ENCODE results near the gene COMMD7. TPM values are rescaled to one million over a fixed set of nuclear protein-coding genes. Genes with fewer than 3 reads are reported as not detected.

COMMD7 gene
- total RNA-seq, 1 experiment from 2014 or later: 66.1 TPM

GRCh38 chr20:32761417-32761830, 18.2 kb upstream of the COMMD7 start:
- Histone ChIP-seq H2AK5ac (ENCODE audit: insufficient read length, low read length) (no peak overlapping the region), H3K4me1 (ENCODE audit: insufficient read depth, low read length) (peaks cover 7% of the 10 kb centered on the region; the same call in 1 of the 2 replicates), H3K79me1 (ENCODE audit: insufficient read depth, low read depth, low read length, poor library complexity, severe bottlenecking) (no peaks in the 10 kb centered on the region), H2AFZ (ENCODE audit: low read length) (no peak overlapping the region), H3K79me2 (ENCODE audit: insufficient read depth, low read length) (peaks cover 36% of the 10 kb centered on the region), H2BK20ac (ENCODE audit: low read depth, low read length, poor library complexity, severe bottlenecking) (no peak overlapping the region), H3K23me2 (ENCODE audit: insufficient read length, low read depth, low read length, poor library complexity, severe bottlenecking) (peaks cover 23% of the 10 kb centered on the region), H3K9ac (ENCODE audit: extremely low read depth, insufficient read length, low read length) (peak overlapping the region; percentile 11), H2BK120ac (ENCODE audit: low read depth, low read length, poor library complexity, severe bottlenecking) (no peak overlapping the region), H4K8ac (replicated peaks; ENCODE audit: insufficient read length, low read depth, low read length) (no peak overlapping the region), H4K20me1 (ENCODE audit: control insufficient read depth, insufficient read depth, insufficient read length) (no peaks in the 10 kb centered on the region), H3K4ac (ENCODE audit: low read depth, low read length) (no peak overlapping the region), H3K9me3 (ENCODE audit: control insufficient read depth, low read depth, low read length) (no peaks in the 10 kb centered on the region), H3K27me3 (ENCODE audit: insufficient read depth, low read length) (no peaks in the 10 kb centered on the region), H3K27ac (ENCODE audit: insufficient read length, low read depth, low read length) (peak overlapping the region; percentile 13), H4K91ac (ENCODE audit: insufficient read length, low read depth, low read length) (no peak overlapping the region), H3K18ac (ENCODE audit: insufficient read length, low read depth, low read length) (no peak overlapping the region), H4K5ac (ENCODE audit: insufficient read length, low read depth, low read length) (no peak overlapping the region), H3K23ac (ENCODE audit: insufficient read length, low read depth, low read length) (no peak overlapping the region), H3T11ph (ENCODE audit: low read length) (no peak overlapping the region), H3K4me2 (ENCODE audit: insufficient read depth, insufficient read length, low read length) (peak overlapping the region; percentile 55), H3K56ac (ENCODE audit: insufficient read length, low read depth, low read length) (no peak overlapping the region), H2BK15ac (ENCODE audit: low read depth, low read length) (no peak overlapping the region), H2BK5ac (ENCODE audit: insufficient read length, low read length) (no peak overlapping the region), H3K14ac (ENCODE audit: insufficient read depth, low read length) (no peak overlapping the region; the same call in 1 of the 2 replicates), H2BK12ac (ENCODE audit: insufficient read length, low read depth, low read length) (no peak overlapping the region)
- Mint-ChIP-seq H3K9me3 (no peaks in the 10 kb centered on the region; a peak in 1 of 5 replicates), H3K4me1 (peaks cover 39% of the 10 kb centered on the region in 2 experiments), H3K27me3 (ENCODE audit: low read depth) (0 out of 2 replicates have a peak, but pooled peaks cover 2% of the 10 kb centered on the region), H3K27ac (peak overlapping the region; percentile 85 to 97 (median 93)), H3K4me3 (peak overlapping the region; percentile 74 to 99), H3K36me3 (ENCODE audit: insufficient read depth in 1 of 3, low read depth in 3 of 3) (peaks cover 26 to 34% (median 27%) of the 10 kb centered on the region in 3 experiments)
- no peak for DNase-seq
- WGBS (ENCODE audit: extremely low coverage, insufficient read length, low lambda C conversion rate): no CpG with 5 or more reads among the region's 6 CpGs
- TF ChIP-seq, protein P1, sequence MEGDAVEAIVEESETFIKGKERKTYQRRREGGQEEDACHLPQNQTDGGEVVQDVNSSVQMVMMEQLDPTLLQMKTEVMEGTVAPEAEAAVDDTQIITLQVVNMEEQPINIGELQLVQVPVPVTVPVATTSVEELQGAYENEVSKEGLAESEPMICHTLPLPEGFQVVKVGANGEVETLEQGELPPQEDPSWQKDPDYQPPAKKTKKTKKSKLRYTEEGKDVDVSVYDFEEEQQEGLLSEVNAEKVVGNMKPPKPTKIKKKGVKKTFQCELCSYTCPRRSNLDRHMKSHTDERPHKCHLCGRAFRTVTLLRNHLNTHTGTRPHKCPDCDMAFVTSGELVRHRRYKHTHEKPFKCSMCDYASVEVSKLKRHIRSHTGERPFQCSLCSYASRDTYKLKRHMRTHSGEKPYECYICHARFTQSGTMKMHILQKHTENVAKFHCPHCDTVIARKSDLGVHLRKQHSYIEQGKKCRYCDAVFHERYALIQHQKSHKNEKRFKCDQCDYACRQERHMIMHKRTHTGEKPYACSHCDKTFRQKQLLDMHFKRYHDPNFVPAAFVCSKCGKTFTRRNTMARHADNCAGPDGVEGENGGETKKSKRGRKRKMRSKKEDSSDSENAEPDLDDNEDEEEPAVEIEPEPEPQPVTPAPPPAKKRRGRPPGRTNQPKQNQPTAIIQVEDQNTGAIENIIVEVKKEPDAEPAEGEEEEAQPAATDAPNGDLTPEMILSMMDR (conservative IDR thresholded peaks at IDR 0.05): no peak
